NCI-H446 (cell line): ENCODE measurements around the gene ARID3A.
"Not testable (repeated sequence)": the region's sequence is repeated elsewhere in the genome, so short reads cannot be mapped to it uniquely, and the experiment has no call there.

ENCODE experiments used
- DNase-seq, 2 experiments: peaks; one replicate each; lab custom pipeline; 2025; lab: John Stamatoyannopoulos, UW

ARID3A gene

DNA sequence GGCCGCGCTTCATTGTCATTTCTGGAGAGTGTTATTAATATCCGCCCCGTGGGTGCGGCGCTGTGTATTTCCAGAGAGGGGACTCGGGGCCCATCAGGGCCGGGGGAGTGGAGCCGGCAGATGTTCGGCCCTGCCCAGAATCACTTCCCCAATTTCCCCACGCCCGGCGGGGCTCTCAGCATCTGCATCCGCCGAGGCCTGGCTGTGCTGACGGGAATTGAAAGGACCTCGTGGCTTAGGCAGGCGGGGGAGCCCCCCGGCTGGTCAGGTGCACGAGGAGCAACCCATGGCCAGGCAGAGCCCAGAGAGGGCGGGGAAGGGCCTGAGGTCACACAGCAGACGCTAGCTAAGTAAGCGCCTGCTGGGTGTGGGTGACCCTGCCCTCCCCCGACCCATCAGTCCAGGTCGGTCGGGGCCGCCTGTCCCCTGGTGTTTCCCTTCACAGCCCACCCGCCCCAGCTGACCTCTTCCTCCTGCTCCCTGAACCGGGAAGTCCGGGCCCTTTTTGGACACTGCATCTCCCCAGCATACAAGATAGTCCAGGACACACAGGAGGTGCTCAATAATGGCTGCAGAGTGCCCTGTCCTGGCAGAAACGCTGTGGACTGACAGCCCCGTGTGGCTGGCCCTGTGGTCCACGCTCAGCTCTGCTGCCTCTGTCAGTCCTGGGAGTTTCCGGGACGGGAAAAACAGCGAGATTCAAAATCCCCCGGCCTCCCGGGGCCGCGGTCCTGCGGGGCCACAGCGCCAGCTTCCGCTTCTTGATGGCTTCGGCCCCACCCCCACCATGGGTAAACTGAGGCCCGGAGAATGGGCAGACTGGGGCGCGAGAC lies 22.1 kb downstream of the ARID3A start:
- no peak for DNase-seq

- DNase-seq: no peak
These were observed 23.1 kb downstream of the ARID3A start for GRCh38 chr19:948842-949496.

DNA sequence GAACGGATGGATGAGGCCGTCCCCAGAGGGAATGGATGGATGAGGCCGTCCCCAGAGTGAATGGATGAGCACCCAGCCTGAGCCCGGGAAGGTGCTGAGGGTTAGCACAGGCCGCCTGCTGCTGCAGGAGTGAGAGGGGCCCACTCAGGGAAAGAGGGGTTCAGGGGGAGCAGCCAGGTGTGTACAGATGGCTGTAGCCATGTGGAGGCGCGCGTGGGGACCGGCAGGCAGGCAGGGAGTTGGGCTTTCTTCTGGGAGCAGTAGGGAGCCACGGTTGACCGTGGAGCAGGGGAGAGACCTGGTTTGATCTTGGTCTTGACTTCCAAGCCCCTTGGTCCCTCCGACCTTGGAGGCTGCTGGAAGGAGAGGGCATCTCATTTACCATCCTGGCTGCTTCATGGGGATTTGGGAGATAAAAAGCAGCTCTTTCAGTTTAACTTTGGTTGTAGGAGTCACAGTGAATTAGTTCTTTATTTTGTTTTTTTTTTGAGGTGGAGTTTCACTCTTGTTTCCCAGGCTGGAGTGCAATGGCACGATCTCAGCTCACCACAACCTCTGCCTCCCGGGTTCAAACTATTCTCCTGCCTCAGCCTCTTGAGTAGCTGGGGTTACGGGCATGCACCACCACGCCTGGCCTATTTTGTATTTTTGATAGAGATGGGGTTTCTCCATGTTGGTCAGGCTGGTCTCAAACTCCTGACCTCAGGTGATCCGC lies 24.7 kb downstream of the ARID3A start:
- no peak for DNase-seq

- no peak for DNase-seq
These were observed 26.3 kb downstream of the ARID3A start for GRCh38 chr19:952049-952679.

- no peak for DNase-seq
These were observed 27.0 kb downstream of the ARID3A start for GRCh38 chr19:952680-953444.

DNA sequence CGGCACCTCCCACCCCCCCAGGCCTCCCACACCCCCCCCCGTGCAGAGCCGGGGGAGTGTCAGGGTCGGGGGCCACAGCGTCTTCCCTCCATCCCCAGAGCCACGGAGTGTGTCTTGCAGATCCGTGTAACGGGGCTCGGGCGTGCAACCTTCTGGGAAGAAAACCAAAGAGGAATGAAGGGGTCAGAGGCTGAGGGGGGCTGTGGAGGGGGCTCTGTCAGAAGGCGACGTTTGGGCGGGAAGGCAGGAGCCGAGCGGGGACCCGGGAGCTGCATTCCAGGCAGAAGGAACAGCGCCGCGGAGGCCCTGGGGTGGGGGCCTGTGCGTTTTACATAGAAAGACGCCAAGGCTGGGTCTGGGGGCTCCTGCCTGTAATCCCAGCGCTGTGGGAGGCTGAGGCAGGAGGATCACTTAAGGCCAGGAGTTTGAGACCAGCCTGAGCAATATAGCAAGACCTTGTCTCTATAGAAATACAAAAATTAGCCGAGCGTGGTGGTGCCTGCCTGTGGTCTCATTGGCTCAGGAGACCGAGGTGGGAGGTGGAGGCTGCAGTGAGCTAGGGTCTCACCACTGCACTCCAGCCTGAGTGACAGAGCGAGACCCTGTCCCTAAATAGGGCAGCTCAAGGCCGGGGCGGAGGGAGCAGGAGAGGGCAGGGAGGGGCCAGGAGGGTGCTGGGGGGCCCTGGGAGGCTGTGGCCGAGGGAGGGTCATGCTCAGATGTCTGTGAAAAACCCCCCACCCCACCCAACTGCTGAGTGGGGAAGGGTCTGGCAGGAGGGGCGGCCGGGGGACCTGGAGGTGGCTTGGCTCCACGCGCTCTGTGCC lies 27.8 kb downstream of the ARID3A start:
- no peak for DNase-seq

GRCh38 chr19:954272-954671 lies 28.4 kb downstream of the ARID3A start:
- DNase-seq: no peak

GRCh38 chr19:954672-955494 lies 29.0 kb downstream of the ARID3A start:
- no peak for DNase-seq

GRCh38 chr19:955803-956765 lies 30.2 kb downstream of the ARID3A start:
- no peak for DNase-seq

DNA sequence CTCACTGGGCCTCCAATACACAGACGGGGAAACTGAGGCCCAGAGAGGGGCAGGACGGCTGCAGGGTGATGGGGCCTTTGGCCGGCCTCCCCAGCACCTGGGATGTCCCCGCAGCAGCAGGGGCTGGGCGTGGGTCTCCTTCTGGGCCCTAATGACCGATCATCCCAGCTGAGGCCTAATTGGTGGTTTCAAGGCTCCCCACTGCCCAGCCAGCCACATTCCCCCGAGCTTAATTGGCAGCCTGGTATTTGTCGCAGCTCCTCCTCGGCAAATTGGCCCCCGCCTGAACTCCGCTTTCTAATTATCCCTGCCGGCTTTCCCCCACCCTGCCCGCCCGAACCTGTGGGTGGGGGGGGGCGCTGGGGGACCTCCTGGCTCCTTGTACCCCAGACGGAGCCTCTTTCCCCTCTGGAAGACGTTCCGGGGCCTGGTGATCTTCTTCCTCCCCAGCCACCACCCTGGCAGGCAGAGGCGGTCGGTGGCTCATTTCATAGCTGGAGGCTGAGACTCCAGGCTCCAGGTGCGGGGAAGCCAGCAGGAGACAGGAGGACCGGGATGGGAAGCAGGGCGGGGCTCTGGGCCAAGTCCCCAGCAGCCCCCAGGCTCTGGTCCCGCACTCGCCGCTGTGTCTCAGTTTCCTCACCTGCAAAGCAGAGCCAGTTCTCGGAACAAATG lies 31.1 kb downstream of the ARID3A start:
- no peak for DNase-seq

DNA sequence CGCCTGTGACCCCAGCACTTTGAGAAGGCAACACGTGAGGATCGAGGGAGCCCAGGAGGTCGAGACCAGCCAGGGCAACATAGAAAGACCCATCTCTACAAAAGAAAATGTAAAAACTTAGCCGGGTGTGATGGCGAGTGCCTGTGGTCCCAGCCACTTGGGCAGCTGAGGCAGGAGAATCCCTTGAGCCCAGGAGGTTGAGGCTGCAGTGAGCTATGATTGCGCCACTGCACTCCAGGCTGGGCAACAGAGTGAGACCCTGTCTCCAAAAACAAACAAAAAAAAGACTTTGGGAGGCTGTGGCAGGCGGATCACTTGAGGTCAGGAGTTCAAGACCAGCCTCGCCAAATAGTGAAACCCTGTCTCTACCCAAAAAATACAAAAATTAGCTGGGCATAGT lies 31.7 kb downstream of the ARID3A start:
- not testable (repeated sequence) for DNase-seq

- no peak for DNase-seq
These were observed 33.4 kb downstream of the ARID3A start for GRCh38 chr19:958967-959855.

GRCh38 chr19:960020-960419 lies 34.2 kb downstream of the ARID3A start:
- DNase-seq: no peak

DNA sequence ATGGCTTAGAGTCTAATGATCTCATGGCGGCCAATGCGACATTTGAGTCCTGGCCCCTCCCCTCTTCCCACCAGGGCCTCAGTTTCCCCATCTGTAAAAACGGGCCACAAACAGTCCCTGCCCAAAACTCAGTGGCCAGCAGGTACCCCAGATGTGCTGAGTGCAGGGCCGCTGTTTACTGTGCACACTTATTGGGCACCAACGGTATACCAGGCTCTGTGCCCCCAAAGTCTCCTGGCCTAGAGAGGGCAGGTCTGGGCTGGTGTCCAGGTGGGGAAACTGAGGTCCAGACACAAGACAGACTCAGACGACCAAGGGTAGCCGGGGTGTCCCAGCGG lies 34.7 kb downstream of the ARID3A start:
- DNase-seq: no peak

DNA sequence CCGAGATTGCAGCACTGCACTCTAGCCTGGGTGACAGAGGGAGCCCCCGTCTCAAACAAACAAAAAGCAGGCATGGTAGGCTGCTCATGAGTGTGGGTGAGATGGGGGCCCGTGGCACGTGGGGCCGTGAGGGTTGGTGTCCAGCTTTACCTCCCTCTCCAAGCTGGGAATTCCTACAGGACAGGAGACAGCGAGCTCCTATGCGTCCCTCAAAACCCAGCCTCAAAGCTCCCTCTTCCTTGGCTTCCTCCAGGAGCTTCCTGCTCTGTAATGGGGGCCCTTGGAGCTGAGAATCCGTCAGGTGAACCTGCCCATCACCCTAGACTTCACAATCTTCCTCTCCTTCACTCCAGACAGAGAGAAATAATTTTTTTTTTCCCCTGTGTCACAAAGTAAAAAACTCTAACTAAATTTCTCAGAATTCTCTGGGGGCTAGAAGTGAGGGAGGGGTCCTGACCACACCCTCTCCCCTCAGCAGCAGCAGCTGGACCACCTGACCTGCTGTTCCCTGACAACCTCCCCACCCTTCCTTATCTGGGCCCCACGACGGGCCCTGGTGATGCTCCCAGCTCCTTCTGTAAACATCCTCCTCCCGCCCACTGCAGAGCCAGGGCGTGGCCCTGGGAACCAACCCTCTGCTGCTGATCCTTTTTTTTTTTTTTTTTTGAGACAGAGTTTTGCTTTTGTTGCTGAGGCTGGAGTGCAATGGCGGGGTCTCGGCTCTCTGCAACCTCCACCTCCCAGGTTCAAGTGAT lies 36.2 kb downstream of the ARID3A start:
- no peak for DNase-seq

GRCh38 chr19:962683-963400 lies 37.0 kb downstream of the ARID3A start:
- no peak for DNase-seq
